ENCODE data around the gene COX17. TPM values are rescaled to one million over a fixed set of nuclear protein-coding genes. Genes with fewer than 3 reads are reported as not detected.
"Not testable (repeated sequence)": the region's sequence is repeated elsewhere in the genome, so short reads cannot be mapped to it uniquely, and the experiment has no call there.

COX17 gene
- total and polyA plus RNA-seq, 2 of the 13 experiments (the other 11 are each of a cell fraction or from before 2014, with no cell fraction given) = 41.4 to 51.0 TPM

GRCh38 chr3:119679874-119680273 is 2.7 kb upstream of the COX17 start:
- Histone ChIP-seq H3K4me3 (replicated peaks in 1 of 3; ENCODE audit: insufficient read depth in 1 of 3, low read depth in 2 of 3, low read length in 3 of 3) (no peak overlapping the region), H4K20me1 (ENCODE audit: insufficient read depth, low read length) (no peaks in the 10 kb centered on the region), H3K27me3 (ENCODE audit: control insufficient read depth in 1 of 2, insufficient read depth in 2 of 2, low read length in 2 of 2) (no peaks in the 10 kb centered on the region; a peak in 1 of 5 replicates), H3K9me3 (ENCODE audit: low read length) (no peaks in the 10 kb centered on the region), H2AFZ (ENCODE audit: low read length) (no peak overlapping the region), H3K4me2 (ENCODE audit: low read depth, low read length) (no peak overlapping the region), H3K4me1 (ENCODE audit: insufficient read depth, low read length) (peaks cover 16% of the 10 kb centered on the region), H3K9ac (ENCODE audit: insufficient read depth, low read depth, low read length) (no peak overlapping the region), H3K27ac (ENCODE audit: extremely low read length, insufficient read depth, low read length) (no peak overlapping the region), H3K36me3 (replicated peaks in 1 of 2; ENCODE audit: control insufficient read depth in 1 of 2, insufficient read depth in 2 of 2, low read length in 2 of 2) (peaks cover 0 to 2% of the 10 kb centered on the region in 2 experiments; a peak in 1 of 5 replicates), H3K79me2 (ENCODE audit: insufficient read depth, low read length) (peaks cover 4% of the 10 kb centered on the region)
- ChIA-PET CTCF (ENCODE audit: low intra/inter-chr PET ratio, low total read pairs) (no interaction called here), POLR2A (no interaction called here)
- no peak for ATAC-seq
- FAIRE-seq = no peak
- TF ChIP-seq RFX1 (IDR thresholded peaks at IDR 0.05) (no peak), RAD21 (CRISPR knock-in tag; IDR thresholded peaks at IDR 0.05) (no peak), TMF1 (CRISPR knock-in tag; IDR thresholded peaks at IDR 0.05; ENCODE audit: low read depth) (no peak)
- intact Hi-C loops (cut with micrococcal nuclease; ENCODE audit: unreplicated experiment) = loop anchor here (2.0 kb wide), 1 partner anchor 211 kb away; the partner anchor contains the start of gene POGLUT1
- BruUV-seq (replicated peaks) = no TSS peak
- no peak for DNase-seq (ENCODE audit: low spot score)
- in situ Hi-C loops (cut with HindIII; ENCODE audit: extremely low pct_ligation_motif_present, low pct_unique_long_range_greater_than_20kb) = loop anchor here (25.0 kb wide), 3 partner anchors 268 to 793 kb away; partner anchors contain the start of gene TEX55

GRCh38 chr3:119678209-119678608 is 1.0 kb upstream of the COX17 start:
- H3K4me3 ChIP-seq (replicated peaks in 1 of 3; ENCODE audit: insufficient read depth in 1 of 3, low read depth in 2 of 3, low read length in 3 of 3); H3K4me2 ChIP-seq (ENCODE audit: low read depth, low read length); BruUV-seq (replicated peaks); FAIRE-seq; H3K9me3 ChIP-seq (ENCODE audit: low read length); H3K27me3 ChIP-seq (ENCODE audit: control insufficient read depth in 1 of 2, insufficient read depth in 2 of 2, low read length in 2 of 2); intact Hi-C loops (cut with micrococcal nuclease; ENCODE audit: unreplicated experiment); POLR2A ChIA-PET; H2AFZ ChIP-seq (ENCODE audit: low read length); H3K27ac ChIP-seq (ENCODE audit: extremely low read length, insufficient read depth, low read length); ATAC-seq; DNase-seq (ENCODE audit: low spot score); H4K20me1 ChIP-seq (ENCODE audit: insufficient read depth, low read length); H3K79me2 ChIP-seq (ENCODE audit: insufficient read depth, low read length); CTCF ChIA-PET (ENCODE audit: low intra/inter-chr PET ratio, low total read pairs); H3K9ac ChIP-seq (ENCODE audit: insufficient read depth, low read depth, low read length): not testable (repeated sequence)
- in situ Hi-C loops (cut with HindIII; ENCODE audit: extremely low pct_ligation_motif_present, low pct_unique_long_range_greater_than_20kb) = loop anchor here (25.0 kb wide), 3 partner anchors 266 to 791 kb away; partner anchors contain the start of gene TEX55
- Histone ChIP-seq H3K36me3 (replicated peaks in 1 of 2; ENCODE audit: control insufficient read depth in 1 of 2, insufficient read depth in 2 of 2, low read length in 2 of 2) (peaks cover 3 to 13% of the 10 kb centered on the region in 2 experiments; a peak in 3 of 5 replicates), H3K4me1 (ENCODE audit: insufficient read depth, low read length) (peaks cover 16% of the 10 kb centered on the region)
- 83% methylated on average over 10 of the region's 10 CpGs for WGBS (ENCODE audit: low lambda C conversion rate)
